ENCODE results near the gene ADCY2. TPM values are rescaled to one million over a fixed set of nuclear protein-coding genes. Genes with fewer than 3 reads are reported as not detected.

ADCY2 gene
- total RNA-seq, 1 donor from 2014 or later, result 0.40 TPM

DNA sequence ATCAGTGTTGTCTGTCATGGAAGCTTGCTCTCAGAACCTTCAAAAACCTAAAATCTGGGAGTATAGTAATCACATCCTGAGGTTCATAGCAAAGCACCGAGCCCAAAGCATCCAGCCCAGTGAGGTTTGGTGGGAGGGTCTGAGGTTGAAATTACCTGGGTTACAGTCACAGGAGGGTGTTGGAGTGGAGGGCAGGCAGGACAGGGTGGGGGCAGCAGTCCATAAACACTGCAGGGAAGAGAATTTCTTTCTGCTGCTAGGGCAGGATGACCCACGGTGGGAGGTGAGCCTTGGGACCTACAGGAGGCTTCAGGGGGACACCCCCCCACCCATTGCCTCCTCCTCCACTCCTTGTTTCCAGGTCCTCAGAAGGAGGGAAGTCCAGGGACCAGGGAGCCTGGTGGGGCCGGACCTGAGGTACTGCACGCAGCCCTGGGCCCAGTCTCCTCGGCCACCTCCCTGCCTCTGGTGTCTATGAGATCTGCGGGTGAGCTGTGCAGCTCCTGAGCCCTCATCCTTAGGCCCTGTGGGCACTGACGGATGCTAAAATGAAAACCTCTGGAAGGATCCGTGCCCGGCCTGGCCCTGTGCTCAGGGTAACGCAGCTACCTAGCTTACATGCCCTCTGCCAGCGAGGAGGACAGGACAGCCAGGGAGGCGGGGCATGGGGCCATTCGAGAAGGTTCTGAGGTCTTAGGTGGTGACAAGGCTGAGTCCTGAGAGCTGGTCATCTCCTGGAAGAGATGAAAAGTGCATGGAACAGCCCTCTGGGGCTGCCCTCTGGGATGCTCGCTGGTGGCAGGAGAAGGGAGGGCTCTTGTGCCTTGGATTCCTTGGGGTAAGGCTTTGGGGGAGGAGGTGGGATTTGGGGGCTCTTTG is 1.8 kb upstream of the ADCY2 start:
- DNase-seq, result no peak
- intact Hi-C loops (cut with DNase I), result no loop called here
- ATAC-seq (ENCODE audit: poor library complexity), result no peak

DNA sequence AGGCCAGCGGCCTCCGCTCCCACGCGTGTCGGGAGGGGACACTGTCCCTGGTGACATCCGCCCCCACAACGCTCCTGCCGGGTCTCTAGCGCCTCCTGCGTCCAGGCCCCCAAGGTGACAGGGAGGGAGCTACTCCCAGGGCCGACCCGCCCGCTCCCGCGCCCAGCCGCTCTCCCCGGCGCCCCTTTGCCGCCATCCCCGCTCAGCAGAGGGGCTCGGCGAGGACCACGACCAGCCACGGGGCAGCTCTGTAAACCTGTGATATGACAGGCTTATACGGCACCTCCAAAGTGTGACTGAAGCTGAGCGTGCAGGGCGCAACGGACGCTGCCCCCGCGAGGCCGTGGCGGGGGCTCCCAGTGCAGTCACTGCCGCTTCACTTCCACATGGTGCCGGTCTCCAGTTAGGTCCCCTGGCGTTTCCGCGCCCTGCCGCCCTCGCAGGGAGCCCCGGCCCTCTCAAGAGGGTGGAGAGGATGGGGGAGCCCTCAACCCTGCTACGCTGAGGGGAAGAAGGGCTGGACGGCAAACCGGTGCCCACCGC is 978 bp upstream of the ADCY2 start:
- ATAC-seq (ENCODE audit: poor library complexity), result no peak
- no peak for DNase-seq
- intact Hi-C loops (cut with DNase I), result no loop called here

DNA sequence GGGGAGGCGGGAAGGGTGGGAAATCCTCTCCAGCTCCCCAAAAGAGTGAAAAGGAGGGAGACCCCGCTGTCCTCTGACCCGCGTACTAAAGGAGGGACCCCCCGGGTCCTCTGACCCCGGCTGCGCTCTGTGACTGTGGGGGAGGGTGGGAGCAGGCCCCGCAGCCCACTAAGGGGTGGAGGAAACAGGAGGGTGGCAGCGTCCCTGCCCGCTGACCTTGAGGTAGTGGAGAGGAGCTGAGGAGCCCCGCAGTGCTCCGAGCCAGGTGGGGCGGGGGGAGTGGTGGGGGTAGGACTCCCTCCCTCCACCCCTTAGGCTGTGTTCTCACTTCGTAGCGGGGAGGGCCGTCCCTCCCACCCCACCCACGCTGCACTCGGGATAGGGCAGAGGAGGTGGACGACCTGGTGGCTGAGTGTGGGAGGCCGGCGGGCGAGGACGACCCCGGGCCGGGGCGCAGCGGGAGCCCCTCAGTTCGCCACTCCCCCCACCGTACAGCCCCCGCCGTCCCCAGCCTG is 449 bp upstream of the ADCY2 start:
- no peak for ATAC-seq (ENCODE audit: poor library complexity)
- no peak for DNase-seq
- intact Hi-C loops (cut with DNase I), result no loop called here

DNA sequence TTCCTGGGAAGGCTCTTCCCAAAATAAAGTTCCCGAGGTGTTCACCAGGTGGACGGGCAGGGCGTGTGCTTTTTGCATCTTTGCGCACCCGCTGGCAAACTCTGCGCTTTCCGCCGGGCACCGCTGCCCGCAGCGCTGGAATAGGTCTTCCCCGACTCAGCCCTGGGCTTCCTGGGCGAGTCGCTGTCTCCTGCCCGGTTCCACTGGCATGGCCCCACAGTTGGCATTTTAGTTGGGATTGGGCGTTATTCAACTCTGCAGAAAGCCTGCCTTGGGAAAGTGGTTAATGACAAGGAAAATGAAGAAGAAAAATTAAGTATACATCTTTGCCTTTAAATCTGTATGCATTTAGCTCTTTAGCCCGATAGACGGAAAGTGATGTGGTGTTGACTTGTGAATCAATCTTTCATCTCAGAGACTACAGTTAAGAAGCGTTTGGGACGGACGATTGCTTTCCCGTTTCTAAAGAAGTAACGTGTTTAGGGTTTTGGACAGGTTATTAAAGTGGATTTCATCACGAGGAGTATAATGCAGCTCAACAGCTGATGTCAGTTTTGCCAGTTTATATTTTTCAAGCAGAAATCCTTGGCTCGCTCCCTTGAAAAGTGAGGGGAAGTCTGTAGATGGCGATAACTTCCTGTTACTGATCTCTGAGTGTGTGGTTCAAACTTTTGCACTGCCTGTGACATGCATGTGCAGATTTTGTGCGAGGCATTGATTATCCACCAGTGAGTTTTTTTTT is 946 bp downstream of the ADCY2 start:
- intact Hi-C loops (cut with DNase I), result no loop called here
- ATAC-seq (ENCODE audit: poor library complexity) (no peak), DNase-seq (no peak)

DNA sequence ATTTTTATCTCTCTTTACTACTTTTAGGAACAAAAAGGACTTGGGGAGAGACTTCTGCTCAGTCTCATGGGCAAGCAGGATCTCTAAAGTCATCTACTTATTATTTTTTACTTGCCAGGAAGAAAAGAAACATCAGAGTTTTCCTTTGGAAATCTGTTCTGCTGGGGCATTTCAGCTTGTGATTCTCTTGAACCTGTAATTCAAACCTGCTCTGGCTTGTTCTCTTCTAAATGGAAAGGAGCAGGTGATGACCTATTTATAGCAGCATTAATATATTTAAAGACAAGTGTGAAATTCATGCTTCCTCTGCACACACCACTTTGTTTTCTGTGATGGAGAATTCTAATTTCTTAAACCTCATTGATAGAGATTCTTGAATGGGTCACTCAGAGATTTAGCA is 2.0 kb downstream of the ADCY2 start:
- intact Hi-C loops (cut with DNase I), result no loop called here
- ATAC-seq (ENCODE audit: poor library complexity), result no peak
- no peak for DNase-seq

DNA sequence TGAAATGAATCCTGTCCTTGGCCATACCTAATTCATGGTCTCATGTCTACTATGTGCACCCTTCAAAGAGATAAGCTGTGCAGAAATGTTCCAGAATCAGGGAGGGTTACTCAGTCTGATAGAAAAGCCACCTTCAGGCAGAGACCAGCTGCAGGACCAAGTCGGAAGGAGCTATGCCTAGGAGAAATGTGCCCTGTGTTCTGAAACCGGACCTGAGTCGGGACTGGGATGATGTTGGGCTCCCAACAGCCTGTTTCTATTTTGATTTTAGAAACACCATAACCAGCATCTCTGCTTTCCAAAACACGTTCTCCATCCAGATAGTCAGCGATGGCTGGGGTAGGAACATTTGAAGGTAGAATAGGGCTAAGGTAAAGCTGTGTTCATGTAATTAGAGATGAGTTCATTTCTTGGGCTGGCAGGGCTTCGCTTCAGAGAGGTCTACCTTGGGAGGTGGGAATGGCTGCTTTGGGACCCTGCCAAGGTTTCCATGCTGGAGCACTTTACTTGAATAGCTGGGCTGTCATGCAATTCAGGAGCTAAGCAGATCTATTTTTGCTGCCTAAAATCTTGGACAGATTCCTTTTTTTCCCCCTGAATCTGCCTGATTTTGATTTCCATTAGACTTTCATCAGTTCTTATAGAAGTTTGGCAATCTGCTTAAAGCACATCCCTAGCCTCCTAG is 2.8 kb downstream of the ADCY2 start:
- intact Hi-C loops (cut with DNase I), result no loop called here
- no peak for DNase-seq
- no peak for ATAC-seq (ENCODE audit: poor library complexity)

DNA sequence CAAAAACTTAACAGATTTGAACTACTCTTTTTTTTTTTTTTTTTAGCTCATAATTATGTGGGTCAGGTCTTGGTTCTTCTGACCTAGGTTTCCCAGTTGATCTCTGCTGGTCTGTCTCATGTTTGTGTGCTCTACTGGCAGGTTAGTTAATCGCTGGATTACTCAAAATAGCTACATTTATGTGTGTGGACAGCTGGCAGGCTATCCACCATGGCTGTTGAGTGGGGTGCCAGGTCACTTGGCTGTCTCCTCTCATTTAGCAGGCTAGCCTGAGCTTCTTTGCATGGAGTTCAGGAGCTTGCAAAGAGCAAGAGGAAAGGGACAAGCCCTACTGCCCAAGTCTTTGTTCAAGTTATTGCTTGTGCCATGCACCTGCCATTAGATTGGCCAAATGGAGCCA is 9.3 kb downstream of the ADCY2 start:
- intact Hi-C loops (cut with DNase I), result no loop called here
- no peak for ATAC-seq (ENCODE audit: poor library complexity)
- no peak for DNase-seq

DNA sequence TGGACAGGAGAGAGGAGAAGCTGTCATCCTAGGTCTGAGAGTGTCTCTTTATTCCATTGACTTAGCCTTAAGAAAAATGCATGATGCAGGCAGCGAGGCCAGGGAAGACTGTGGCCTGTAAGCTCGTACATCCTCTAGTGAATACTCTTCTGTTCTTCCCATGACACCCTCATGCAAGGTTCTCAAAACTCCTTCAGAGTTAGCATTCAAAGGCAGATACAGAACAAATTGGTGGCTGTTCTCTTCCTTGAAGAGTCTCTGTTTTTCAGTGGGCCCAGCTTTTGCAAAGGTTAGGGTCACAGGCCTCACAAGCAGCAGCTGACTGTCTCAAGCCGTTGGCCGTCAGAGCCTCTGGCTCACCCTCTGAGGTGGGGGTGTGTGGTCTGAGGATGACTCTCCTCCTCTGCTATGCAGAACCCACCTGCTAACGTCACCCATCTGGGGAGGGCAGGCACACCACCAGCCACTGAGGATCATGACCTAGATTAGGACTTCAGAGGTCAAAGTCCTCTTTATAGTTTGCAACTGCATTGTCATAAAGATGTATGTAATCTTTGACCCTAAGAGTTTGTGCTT is 15.1 kb downstream of the ADCY2 start:
- intact Hi-C loops (cut with DNase I), result no loop called here
- DNase-seq, result no peak

DNA sequence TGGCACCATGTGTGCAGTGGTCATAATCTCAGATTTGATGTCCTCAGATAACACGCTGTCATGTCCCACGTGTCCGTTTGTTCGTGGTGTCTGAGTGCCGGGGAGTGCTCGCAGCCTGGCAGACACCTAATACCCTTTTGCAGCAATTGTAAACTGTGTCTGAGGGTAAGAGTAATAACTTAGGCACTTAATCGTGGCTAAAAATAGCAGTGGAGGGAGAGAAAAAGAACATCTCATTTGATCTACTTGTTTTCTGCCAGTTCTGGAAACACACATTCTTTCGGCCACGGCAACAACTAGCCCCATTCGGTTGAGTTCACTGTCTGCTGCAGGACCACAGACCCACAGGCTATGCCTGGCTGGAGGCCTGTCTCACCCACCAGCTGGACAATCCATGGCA is 16.5 kb downstream of the ADCY2 start:
- intact Hi-C loops (cut with DNase I), result no loop called here
- no peak for ATAC-seq (ENCODE audit: poor library complexity)
- no peak for DNase-seq

More for the DNA sequence above, 15.1 kb downstream of the ADCY2 start:
- ATAC-seq (ENCODE audit: poor library complexity), result no peak

DNA sequence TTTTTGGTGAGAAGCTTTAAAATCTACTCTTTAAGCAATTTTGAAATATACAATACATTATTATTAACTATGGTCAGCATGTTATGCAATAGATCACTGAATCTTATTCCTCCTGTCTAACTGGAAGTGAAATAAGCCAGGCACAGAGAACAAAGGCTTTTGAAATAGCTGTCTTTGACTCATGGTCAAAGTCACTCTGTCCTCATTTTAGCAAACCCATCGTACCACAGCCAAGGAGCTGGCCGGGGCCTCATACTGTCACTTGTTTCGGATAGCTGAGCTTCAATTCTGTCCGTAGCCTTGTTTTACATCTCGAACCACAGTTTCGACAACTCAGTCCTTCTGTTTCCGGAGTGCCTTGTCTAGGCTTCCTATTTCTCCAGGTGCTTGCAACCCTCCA is 19.2 kb downstream of the ADCY2 start:
- intact Hi-C loops (cut with DNase I), result no loop called here
- no peak for ATAC-seq (ENCODE audit: poor library complexity)
- DNase-seq, result no peak

DNA sequence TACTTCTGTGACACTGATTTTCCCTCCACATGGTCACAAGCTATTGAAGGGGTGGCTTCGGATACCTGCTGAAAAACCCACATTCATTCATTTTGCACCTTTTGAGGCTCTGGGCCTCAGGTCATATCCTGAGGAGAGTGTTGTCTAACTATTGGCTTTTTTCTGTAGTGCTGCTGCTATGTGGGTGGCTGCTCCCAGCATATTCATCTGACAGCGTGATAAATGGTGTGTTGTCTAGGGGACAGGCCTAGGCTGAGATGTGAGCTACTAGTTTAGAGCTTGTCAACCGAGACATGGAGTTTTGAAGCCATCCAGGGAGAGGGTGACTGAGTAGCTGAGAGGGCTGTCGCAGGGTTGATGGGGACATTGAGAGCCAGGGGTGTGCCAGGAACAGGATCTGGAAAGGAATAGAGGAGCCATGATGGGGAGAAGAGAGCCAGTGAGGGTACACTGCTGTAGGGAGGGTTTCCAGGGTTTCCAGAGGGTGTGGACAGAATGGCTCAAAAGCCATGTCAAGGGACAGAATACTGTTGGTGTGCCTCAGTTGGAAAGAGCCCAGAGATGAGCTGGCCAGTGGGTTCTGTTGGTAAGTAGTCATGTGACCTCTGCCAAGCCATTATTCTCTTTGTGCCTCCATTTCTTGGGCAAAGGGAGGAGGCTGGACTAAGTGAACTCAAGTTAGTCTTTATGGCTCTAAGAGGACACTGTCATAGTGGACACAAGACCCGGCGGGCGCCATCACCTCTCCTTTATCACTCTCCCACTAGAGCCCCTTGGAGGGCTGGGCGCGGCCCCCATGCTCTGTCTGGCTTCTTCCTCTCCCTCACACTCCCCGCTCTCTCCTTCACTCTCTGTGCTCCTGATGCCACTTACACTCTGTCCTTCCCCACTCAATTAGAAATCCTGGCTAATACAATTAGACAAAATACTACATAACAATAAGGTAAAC is 19.9 kb downstream of the ADCY2 start:
- intact Hi-C loops (cut with DNase I), result no loop called here
- DNase-seq, result no peak
- ATAC-seq (ENCODE audit: poor library complexity), result no peak

DNA sequence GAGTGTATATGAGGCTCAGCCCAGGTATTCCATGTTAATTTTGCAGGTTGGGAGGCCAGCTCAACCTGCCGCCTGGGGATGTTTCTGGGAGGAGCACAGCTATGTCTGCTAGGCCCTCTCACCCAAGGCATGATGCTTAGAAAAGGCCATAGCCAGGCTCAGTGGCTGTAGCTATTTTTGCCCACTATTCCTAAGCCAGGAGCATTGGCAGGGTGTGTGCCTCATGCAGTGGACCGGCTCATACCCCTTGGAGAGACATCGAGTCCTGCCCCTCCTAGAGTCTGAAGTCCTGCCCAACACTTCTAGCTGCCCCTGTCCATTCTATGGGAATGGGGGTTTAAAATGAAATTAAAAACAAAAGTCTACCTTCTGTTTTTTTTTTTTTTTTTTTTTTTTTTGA is 22.3 kb downstream of the ADCY2 start:
- no peak for ATAC-seq (ENCODE audit: poor library complexity)
- DNase-seq, result no peak
- intact Hi-C loops (cut with DNase I), result no loop called here

DNA sequence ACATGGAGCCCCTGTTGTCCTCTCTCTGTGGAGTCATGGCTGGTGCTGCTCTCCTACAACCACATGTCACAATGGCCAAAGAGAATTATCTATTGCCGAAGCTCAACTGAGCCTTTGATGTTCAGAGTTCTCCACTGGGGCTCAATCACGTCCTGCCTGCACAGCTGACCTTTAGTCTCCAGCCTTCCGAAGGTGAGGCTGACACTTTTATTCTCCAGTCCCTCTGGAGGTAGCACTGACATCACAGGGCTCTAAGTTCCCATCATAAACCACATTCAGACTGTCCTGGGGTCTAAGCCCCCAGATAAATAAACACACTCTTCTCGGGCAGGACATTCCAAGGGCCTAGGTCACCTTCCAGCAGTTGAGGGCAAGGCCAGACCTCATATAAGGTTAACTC is 23.4 kb downstream of the ADCY2 start:
- intact Hi-C loops (cut with DNase I), result no loop called here
- ATAC-seq (ENCODE audit: poor library complexity) (no peak), DNase-seq (no peak)

DNA sequence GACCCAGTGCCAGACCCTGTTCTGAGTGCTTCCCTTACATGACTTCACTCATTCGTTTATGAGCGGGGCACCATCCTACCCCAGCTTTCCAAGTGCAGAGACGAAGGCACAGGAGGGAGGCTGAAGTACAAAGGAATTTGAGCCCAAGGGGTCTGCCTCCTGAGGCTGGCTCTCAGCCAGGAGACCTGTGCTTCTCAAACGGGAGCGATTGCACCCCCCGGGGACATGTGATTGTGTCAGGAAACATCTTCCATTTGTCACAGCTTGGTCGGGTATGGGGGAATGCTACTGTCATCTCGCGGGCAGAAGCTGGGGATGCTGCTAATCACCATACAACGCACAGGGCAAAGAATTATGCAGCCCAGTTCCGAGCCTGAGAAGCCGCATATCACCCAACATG is 23.9 kb downstream of the ADCY2 start:
- ATAC-seq (ENCODE audit: poor library complexity) (no peak), DNase-seq (no peak)
- intact Hi-C loops (cut with DNase I), result no loop called here

DNA sequence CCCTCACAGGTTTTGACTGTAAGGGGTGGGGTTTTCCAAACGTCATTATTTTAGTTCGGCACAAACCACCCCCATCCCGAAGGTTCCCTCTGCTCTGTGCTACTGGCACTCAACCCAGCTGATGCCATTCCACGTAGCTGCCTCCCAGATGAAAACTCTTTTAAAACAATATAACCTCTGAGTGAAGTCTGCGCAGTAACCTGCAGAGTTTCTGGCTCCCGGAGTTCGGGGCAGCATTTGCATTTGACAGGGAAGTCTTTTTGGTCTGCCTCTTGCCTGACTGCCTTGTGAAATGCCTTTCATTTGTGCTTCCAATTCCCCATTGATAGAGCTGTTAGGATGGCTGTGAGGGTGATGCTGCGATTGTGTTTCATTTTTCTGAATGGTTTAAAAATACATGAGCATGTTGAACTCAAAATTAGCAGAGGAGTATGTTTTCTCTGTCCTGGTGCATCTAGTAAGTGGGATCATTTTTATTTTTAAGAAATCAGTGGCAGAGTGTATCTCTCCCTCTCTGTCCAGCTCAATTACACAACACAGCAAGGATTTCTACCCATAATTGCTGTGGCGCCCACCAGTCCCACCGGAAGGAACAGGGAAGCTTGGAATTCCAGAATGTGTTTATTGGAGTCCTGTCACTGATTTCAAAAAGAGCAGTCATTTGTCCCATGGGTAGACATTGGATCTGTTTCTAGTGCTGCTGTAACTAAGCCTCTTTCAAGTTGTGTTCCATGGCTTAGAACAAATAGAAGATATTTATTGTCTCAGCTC is 24.8 kb downstream of the ADCY2 start:
- DNase-seq (no peak), ATAC-seq (ENCODE audit: poor library complexity) (no peak)
- intact Hi-C loops (cut with DNase I), result no loop called here

DNA sequence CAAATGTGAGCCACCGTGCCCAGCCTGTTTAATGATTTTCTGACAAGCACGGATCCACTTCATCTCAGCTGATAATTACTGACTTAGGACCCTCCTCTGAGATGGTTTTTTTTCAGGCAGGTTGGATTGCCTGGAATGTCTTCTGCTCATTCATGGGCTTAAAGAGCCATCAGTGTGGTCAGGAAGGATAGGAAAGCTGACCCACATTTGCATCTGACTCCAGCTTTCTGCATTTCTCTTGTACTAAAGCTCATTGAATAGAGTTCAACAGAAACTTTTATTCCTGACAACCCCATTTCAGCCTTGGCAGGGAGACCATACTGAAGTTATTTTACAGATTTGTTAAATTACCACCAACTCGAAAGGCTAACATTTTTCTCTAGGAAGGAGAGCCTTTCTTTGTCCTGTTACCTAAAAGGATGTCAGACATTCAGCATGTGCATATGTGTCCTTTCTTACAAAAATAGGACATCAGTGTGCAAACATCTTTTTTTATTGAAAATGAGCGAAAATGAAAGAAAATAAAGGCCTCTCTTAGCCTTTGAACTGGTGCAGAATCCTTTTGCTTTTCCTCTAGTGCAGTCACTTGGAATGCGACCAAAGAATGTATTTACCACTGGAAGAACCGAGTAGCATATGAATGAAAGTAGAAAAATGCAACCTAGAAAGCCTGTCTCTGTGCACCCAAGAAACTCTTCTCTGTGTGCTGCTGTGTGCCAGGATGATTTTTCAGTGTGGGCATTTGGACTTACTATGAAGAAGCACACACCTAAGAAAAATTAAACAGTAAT is 26.6 kb downstream of the ADCY2 start:
- DNase-seq (no peak), ATAC-seq (ENCODE audit: poor library complexity) (no peak)
- intact Hi-C loops (cut with DNase I), result no loop called here
